GM18951 (cell line): Measurements from ENCODE around the gene RGS19.

Source experiments
- POLR2A ChIP-seq: IDR thresholded peaks from 4 replicates; pipeline ENCODE4 v1.6.1; 2011; ENCODE audit warnings: mild to moderate bottlenecking; ENCODE audit not compliant: insufficient read length, insufficient read depth; ENCODE audit errors: extremely low read depth
- in situ Hi-C: fragments of 300-500 bp; cut with MboI; formaldehyde crosslinking; loops from one replicate; pipeline ENCODE4 v1.12.0; 2022; ENCODE audit warnings: low sequenced_read_pairs, mixed read lengths, inconsistent platforms; ENCODE audit not compliant: unreplicated experiment

Gene RGS19

DNA sequence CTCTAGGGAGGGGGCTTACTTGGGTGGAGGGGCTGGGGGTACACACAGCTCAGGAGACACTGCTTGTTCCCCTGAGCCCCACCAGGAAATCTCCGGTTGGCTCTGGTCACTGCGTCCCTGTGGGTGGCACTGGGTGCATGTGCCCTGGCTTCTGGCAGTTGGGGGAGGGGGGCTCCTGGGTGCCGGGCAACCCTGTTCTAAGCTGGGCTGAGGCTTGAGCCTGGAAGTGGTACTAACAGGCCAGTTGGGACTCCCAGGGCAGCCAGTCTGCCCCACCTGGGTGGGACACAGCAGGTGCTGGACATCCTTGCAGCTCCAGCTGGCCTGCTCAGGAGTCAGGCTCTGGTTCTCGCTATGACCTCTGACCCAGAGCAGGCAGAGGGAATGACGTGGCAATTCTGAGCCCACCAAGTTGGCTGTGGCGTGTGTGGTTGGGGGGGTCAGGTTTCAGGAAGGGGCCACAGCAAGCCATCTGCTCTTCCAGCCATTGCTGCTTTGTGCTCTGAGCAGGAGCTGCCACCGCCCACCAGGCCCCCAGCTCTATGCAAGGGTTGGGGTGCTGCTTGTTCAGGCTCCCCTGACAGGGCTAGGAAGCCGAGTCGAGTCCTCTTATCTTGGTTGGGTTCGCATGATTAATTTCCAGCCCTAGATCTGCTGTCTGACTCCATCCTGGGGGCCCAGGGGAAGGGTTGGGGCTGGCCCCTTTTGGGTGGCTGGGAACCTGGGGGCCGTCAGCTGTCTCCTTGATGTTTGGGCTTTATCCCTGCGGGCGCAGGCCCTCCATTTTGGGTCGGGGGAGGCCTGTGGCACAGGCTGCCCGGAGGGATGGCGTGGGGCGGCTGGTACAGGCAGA, 42.7 kb downstream of the RGS19 start:
- in situ Hi-C loops = no loop called here
- TF ChIP-seq POLR2A = peak; percentile 10

DNA sequence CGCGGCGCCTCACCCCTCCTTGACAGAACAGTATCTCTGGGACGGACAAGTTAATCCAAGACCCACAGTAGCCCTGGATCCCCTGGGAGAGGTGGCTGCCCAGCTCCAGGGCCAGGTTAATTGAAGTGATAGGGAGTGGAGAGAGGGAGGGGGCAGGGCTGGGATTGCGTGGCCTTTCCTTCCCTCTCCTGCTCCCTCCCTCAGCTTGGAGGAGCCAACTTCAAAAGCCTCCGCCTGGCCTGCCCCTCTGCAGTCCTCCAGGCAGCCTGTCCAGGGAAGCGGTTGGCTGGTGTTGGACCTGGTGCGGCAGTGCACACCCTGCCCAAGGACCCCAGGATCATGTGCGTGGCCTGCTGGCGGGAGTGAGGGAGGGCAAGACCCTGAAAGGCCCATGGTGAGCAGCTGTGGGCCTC, 43.4 kb downstream of the RGS19 start, which contains the start of gene C20orf204:
Gene C20orf204 (plus strand): TSS at position 250 of the 413 bp plus-strand sequence. CDS start 142 bp downstream, at position 392.
- no peak for TF ChIP-seq POLR2A
- in situ Hi-C loops = no loop called here

DNA sequence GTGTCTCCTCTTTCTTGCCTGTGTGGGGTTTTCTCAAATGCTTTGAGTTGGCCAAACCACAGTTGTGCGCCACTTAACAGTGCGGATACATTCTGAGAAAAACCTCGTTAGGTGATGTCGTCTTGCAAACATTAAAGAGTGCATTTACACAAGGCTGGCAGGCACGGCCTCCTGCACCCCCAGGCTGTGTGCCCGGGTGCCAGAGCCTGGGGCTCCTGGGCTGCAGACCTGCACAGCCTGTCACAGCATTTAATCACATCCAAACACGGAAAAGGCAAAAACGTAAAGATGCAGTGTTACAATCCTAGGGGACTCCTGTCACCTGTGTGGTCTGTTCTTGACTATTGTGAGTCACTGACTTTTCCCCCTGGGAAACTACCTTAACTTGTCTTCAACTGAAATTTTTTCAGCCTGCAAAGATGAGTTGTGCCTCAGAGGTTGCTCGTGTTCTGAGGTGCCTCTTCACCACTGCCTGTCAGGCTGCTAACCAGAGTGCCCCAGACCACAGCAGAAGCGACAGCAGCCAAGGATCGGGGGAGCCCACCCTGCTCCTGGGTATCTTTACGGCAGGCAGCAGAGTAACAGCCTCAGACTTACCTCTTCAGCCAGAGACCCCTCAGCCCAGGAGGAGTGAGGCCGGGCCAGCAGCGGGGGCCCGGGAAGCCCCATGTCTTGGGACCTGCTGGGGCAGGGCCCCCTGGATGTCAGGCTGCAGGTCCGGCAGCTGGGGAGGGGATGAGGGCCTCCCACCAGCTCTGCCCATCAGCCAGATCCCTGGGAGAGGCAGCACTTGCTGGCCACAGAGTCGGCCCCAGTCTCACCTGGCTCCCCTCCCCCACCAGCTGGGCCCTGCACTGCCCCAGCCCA, 44.0 kb downstream of the RGS19 start:
- no peak for TF ChIP-seq POLR2A
- in situ Hi-C loops = no loop called here

DNA sequence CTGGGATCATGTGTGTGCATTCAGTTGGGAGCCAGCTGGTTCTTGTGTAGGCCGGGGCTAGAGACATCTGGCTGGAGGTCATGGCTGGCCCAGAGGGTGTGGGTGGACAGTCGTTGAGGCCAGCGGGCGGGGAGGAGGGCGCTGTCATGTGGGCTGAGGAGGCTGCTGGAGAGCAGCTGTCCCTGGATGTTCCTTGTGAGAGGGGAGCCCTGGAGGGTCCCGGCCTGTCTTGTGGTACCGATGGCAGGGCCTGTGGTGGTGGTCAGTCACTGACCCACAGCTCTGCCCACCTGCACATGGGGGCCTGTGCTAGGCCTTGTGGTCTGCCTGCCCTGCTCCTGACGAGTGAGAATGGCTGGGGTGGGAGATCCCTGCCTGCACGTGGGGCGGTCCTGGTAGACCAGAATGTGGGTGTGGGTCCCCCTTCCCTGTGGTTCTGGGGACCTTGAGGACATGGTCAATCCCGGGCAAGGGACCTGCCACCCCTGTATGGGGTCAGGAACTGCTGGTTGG, 45.3 kb downstream of the RGS19 start:
- no peak for TF ChIP-seq POLR2A
- in situ Hi-C loops = no loop called here

DNA sequence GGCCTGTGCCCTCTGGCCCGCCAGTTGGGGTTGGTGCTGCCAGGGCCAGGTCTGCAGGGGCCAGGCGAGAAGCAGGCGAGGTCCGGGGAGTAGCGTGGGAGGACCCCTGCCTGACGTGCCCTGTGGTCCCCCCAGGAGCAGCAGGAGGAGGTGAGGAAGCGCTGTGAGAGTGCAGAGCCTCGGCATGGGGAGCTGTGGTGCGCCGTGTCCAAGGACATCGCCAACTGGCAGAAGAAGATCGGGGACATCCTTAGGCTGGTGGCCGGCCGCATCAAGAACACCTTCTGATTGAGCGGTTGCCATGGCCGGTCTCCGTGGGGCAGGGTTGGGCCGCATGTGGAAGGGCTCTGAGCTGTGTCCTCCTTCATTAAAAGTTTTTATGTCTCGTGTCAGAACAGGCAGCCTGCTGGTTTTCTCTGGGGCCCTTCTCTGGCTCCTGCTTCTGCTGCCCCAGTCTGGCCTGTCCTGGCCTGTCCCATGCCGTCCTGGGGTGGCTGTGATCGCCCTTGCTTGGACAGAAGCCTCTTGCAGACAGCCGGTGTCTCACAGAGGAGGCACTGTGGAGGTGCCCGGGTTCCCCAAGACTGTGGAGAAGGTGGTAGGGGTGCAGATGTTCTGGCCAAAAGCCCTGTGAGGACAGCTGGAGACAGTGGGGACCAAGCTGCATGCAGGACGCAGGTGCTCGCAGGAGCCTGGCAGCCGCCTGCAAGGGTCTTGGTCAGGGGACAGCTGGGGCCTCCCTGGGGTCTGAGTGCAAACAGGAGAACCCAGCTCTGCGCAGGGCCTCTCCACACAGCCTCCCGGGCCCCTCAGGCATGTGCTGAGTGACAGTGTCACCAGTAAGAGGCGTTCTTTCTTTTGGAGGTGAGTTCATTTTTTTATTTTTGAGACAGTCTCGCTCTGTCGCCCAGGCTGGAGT, 46.4 kb downstream of the RGS19 start:
- no peak for TF ChIP-seq POLR2A
- in situ Hi-C loops = no loop called here

DNA sequence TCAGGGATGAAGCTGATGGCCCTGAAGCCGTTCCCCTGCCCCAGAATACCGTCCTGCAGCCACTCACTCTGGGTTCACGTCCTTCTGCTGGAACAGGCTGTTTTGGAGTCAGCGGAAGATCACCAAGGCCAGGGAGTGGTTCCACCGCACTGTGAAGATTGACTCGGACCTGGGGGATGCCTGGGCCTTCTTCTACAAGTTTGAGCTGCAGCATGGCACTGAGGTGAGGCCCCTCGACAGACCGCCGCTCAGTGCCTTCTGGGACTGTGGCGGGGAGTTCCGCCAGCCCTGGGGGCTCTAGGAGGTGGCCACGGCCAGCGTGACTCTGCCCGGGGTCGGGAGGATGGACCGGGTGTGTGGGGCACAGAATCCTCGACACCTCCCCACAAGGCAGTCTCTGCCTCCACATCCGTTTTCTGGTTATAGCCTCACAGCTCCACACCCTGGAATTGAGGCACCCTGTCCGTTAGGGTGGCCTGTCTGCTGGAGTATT, 47.5 kb downstream of the RGS19 start:
- TF ChIP-seq POLR2A = no peak
- in situ Hi-C loops = no loop called here

DNA sequence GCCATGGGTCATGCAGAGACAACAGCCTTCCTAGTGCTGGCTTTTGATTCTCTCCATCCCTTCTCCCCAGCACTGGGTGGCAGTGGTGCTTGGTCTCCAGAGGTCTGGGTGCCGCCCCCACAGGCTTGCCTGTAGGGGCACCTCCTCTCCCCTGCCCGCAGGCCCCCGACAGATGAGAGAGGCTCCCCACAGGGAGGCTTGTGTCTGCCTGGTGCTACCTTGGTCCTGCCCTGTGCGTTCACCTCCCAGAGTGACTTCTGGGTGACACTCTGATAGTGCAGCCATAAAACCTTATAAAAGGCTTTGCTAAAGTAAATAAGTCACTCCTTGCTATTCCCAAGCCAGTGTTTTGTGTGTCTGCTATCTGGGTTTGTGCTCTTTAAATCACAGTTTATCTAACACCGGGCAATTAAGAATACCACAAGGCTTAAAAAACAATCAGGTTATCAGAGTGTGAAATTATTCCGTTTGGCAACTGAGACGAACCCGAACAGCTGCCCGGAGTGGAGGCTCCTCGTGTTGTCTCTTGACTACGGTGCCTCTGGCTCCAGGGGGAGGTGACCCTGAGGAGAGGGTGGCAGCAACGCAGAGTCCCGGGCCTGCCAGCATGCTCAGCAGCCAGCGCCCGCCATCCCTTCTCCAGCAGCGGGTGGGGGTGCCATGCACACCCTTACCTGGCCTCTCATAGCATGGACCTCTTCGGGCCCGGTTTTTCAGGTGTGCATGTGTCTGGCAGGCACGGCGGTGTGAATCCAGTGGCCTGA, 48.8 kb downstream of the RGS19 start:
- in situ Hi-C loops = no loop called here
- no peak for TF ChIP-seq POLR2A

DNA sequence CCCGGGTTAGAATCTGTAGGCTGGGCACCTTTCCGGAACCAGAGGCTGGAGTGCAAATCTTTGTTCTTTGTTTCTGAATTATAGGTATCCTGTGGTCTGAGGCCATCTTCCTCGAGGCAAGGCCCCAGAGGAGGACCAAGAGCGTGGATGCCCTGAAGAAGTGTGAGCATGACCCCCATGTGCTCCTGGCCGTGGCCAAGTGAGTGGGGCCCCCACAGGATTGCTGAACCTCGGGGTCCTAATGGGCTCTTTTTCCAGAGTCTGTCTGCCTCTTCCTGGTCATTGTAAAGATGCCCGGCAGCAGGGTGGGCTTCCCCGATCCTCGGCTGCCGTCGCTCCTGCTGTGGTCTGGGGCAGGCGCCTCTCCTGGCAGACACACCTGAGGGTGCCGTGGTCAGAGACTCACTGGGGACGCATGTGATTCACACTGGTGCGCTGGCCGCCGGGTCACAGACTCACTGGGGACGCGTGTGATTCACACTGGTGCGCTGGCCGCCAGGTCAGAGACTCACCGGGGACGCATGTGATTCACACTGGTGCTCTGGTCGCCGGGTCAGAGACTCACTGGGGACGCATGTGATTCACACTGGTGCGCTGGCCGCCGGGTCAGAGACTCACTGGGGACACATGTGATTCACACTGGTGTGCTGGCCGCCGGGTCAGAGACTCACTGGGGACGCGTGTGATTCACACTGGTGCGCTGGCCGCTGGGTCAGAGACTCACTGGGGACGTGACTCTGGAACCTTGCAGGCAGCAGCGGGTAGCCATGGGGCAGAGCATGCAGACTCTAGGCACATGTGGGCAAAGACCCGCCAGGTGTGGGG, 49.8 kb downstream of the RGS19 start:
- in situ Hi-C loops = no loop called here
- no peak for TF ChIP-seq POLR2A

DNA sequence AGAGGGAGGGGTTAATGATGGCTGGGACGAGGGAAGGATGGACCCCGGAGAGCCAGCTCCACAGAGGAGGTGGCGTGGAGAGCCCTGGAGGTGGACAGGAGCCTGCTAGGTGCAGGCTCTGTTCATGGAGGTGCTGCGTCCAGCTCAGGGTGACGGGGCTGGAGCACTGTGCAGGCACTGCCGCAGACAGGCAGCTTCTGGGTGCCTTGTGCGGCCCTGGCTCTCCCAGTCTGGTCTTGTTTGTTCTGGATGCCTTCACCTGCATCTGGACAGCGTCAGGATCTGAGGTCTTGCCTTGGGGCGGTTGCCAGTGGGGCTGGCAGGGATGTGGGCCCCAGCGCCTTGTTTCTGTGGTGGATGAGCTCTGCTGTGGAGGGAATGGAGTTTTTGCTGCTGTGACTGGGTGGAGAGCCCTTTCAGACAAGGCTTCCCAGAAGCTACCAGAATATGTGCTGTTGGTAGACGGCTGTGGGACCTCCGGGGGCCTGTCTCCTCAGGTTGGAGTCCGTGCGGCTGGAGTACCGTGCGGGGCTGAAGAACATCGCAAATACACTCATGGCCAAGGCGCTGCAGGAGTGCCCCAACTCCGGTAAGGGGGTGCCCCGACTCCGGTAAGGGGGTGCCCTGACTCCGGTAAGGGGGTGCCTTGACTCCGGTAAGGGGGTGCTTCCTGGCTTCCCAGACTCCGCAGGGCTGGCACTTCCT, 51.2 kb downstream of the RGS19 start:
- TF ChIP-seq POLR2A = no peak
- in situ Hi-C loops = no loop called here

DNA sequence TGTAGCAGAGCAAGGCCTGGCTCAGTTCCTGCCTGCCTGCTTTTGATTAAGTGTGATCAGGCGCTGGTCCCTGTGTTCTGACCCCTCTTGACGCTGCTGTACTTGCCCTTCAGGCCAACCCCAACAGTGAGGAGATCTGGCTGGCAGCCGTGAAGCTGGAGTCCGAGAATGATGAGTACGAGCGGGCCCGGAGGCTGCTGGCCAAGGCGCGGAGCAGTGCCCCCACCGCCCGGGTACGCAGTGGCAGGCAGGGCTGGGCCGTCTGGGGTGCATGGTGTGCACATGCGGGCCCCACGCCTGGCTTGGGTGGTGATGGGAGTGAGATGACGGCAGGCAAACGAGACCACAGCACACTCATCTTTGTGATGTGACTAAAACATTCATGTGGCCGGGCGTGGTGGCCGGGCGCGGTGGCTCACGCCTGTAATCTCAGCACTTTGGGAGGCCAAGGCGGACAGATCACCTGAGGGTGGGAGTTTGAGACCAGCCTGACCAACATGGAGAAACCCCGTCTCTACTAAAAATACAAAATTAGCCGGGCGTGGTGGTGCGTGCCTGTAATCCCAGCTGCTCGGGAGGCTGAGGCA, 53.4 kb downstream of the RGS19 start:
- in situ Hi-C loops = no loop called here
- TF ChIP-seq POLR2A = no peak
